GM12874 (cell line): ENCODE results near the gene CASD1.

Source experiments
- CTCF ChIP-seq: IDR thresholded peaks from 2 replicates; pipeline ENCODE4 v1.5.1; 2011; ENCODE audit warnings: low read depth, mild to moderate bottlenecking, control low read depth, low read length, moderate library complexity; ENCODE audit not compliant: insufficient read depth

CASD1 gene

GRCh38 chr7:94540428-94540827, 30.8 kb downstream of the CASD1 start:
- TF ChIP-seq CTCF: no peak

- no peak for TF ChIP-seq CTCF
Measured at GRCh38 chr7:94547126-94547525, 37.5 kb downstream of the CASD1 start.

DNA sequence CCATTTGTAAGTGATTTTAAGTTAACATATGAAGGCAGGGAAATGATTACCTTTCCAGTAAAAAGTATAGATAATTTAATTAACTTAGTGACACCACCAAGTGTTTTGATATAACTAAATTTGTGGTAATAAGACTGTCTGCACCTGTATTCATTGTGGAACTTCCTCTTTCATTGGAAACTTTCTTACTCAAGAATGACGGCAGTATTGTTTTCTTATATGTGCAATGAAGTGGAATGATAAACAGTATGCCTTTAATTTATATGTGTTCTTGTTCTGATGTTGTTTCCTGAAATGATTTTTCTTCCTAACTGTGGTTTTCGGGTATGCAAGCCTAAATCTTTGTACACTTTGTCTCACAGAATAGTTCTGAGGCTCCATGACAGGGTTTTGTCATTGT, 46.4 kb downstream of the CASD1 start:
- no peak for TF ChIP-seq CTCF

DNA sequence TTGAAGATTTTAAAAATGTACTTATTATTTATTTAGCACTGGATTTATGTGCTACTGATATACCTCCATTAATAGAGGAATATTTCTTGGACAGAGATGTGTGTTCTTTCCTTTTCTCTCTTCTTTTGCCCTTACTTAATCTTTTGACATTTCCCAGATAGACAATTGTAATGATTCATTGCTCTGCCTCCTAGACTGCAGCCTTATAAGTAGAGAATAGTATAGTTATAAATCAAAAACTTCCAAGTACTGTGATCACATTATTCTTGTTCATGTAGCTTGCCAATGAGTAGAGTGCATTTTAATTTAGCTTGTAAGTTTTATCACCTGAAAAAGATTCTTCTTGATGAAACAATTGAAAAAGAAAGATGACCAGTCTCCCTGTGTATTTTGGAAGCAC, 47.6 kb downstream of the CASD1 start:
- no peak for TF ChIP-seq CTCF

DNA sequence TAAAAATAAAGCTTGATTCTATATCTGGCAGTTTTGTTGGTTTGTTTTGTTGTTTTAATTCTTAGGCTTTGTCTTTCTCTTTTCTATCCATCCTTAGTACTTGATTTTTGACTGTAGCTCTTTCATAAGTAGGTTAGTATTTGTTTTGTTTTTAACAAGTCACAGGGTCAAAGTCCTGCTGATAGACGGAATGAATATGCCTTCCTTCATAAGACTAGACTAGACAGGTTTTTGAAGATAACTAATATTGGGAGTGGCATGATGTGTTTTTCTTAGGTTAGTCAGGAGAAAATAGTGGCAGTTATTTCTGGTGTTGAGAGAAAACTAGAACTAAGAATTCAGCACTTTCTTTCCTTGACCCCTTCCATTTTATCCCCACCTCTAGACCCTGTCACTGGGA, 50.4 kb downstream of the CASD1 start:
- no peak for TF ChIP-seq CTCF

DNA sequence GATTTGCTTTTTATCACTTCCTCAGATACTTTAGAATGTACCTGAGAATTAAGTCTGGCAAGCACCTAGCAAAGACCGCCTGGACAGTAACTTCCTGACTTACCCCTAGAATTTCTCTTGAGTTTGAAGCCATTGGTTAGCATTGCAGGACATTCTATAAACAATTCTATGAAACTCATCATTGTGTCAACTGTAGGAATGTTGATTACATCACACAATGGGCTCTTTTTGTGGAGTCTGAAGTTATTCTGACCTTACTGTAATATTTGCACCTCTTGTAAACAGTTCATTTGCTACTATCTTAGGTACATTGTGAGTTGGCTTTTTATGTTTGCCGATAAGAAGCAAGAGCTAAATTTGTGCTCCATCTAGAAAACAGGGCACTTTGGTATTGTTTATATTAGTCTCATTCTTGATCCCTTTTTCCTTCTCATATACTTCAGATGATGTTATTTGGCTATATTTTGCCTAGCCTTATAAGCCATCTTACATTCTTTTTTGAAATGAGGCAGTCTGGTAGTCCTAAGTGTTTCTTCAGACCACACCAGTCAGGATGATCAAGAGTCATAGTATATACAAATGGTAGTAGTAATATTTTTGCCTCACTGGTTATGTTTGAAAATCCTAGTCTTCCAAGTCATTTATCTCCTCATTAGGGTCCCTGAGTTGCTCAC, 52.4 kb downstream of the CASD1 start:
- TF ChIP-seq CTCF: no peak

DNA sequence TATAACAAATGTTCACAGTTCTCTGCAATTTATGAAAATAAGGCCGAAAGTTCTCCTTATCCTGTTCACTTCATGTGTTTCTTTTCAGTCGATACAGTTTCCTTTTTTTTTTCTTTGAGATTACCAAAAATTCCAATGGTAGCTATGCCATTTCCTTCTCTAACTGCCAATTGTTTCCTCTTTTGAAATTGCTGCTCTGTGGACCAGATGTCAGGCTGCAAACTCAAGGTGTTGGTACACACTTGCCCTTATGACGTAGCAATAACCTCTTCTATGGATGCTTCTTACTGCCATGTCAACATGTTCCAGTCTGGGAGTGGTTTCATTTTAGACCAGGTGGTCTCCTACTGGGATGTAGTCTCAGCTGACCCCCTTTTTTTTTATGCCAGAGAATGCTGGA, 52.9 kb downstream of the CASD1 start:
- no peak for TF ChIP-seq CTCF
